Subcutaneous abdominal adipose tissue (tissue), 5 donors: Measurements from ENCODE around the gene ZHX3.

Source experiments
- H3K27ac ChIP-seq: one replicate; pipeline ENCODE4 v1.7.0; 2013; ENCODE audit warnings: low read depth, mild to moderate bottlenecking, inconsistent platforms, low read length, moderate library complexity
- H3K27me3 ChIP-seq, 5 donors: one replicate each; pipeline ENCODE4 v1.7.0; 2013; ENCODE audit warnings: low read length in 5 of 5, inconsistent platforms in 1 of 5; ENCODE audit not compliant: control insufficient read depth in 5 of 5, insufficient read depth in 4 of 5
- H3K36me3 ChIP-seq, 5 donors: one replicate each; pipeline ENCODE4 v1.7.0; 2013; ENCODE audit warnings: low read length in 5 of 5; ENCODE audit not compliant: control insufficient read depth in 5 of 5, insufficient read depth in 5 of 5
- H3K4me1 ChIP-seq, 5 donors: one replicate each; pipeline ENCODE4 v1.7.0; 2013; ENCODE audit warnings: low read length in 5 of 5, mild to moderate bottlenecking in 3 of 5, moderate library complexity in 1 of 5; ENCODE audit not compliant: control insufficient read depth in 5 of 5, insufficient read depth in 5 of 5
- H3K4me3 ChIP-seq, 5 donors: one replicate each; pipeline ENCODE4 v1.7.0; 2013; ENCODE audit warnings: low read length in 5 of 5, low read depth in 1 of 5
- H3K9ac ChIP-seq, 5 donors: one replicate each; pipeline ENCODE4 v1.7.0; 2013; ENCODE audit warnings: low read length in 5 of 5, mild to moderate bottlenecking in 4 of 5, moderate library complexity in 3 of 5
- H3K9me3 ChIP-seq, 5 donors: one replicate each; pipeline ENCODE4 v1.7.0; 2013; ENCODE audit warnings: low read length in 5 of 5; ENCODE audit not compliant: control insufficient read depth in 5 of 5
- donor health status: healthy.
- donor health status: healthy.
- donor health status: healthy.
- donor health status: healthy.
- donor health status: healthy.

Gene ZHX3

DNA sequence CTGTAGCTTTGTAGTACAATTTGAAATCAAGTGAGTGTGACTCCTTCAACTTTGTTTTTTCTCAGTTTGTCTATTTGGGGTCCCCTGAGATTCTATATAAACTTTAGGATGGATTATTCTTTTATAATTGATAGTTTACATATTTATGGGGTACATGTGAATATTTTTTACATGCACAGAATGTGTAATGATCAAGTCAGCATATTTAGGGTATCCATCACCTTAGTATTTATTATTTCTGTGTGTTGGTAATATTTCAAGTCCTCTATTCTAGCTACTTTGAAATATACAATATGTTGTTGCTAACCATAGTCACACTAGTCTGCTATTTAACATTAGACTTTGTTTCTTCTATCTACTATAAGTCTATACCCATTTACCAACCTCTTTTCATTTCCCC lies 129.9 kb downstream of the ZHX3 start:
- peaks cover 0 to 6% (median 0%) of the 10 kb centered on the region in 5 donors for H3K9me3 ChIP-seq
- no peaks in the 10 kb centered on the region for H3K27me3 ChIP-seq
- no peak overlapping the region for H3K27ac ChIP-seq
- H3K4me1 ChIP-seq = no peaks in the 10 kb centered on the region
- H3K9ac ChIP-seq = no peak overlapping the region
- H3K36me3 ChIP-seq = peaks cover 0 to 34% (median 21%) of the 10 kb centered on the region in 5 donors
- H3K4me3 ChIP-seq = no peak overlapping the region

DNA sequence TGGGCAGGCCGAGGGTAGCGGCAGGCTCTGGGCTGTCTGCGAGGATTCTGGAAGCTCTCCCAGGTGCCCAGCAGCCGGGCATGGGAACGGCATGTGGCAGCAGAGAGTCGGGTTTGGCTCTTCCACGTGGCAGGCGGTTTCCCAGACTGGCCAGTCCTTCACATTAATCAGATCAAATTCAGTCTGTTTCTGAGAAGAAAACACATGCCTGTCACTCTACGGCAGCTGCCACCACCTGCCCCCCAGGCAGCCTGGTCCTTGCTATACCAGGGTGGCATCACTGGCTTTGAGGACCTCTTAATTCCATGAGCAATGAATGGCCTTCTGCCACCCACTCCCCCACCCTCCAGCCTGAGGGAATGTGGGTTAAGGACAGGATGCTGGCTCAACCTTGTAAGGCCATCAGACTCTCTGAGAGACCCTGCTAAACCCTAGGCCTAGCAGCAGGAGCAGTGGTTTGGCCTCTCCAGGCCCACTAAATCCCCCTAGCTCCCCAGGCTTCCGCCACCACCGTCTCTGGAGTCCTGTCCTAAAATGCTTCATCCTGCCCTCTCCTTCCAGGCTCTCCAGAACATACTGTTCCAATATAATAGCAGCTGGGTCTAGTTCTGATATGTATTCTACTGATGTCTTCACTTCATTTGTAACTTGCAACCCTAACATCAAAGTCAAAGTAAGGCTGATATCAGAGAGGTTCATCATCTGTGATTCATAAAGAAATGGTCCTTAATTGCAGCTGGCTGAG lies 132.3 kb downstream of the ZHX3 start:
- Histone ChIP-seq H3K4me3 (no peak overlapping the region), H3K9me3 (peaks cover 0 to 2% (median 0%) of the 10 kb centered on the region in 5 donors), H3K9ac (no peak overlapping the region), H3K4me1 (no peaks in the 10 kb centered on the region), H3K27ac (no peak overlapping the region), H3K27me3 (no peaks in the 10 kb centered on the region), H3K36me3 (peaks cover 0 to 36% (median 34%) of the 10 kb centered on the region in 5 donors)

DNA sequence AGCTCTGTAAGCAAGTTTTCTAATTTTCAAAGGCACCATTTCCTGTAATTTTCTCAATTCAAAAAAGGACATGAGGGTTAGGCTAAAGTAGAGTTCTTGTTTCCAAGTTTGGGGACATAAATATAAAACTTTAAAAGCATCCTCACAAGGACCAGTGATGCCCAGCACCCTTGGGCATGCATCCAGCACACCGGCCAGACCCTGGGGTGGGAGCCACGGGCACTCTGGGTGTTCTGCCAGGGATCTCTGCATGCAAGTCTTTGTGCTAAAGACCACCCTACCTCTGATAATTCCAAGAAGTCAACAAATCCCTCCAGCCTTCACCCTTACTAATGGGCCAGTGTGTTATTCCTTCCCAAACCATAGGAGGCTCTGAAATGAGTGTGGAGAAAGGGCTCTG lies 133.7 kb downstream of the ZHX3 start:
- Histone ChIP-seq H3K27ac (no peak overlapping the region), H3K36me3 (peaks cover 0 to 36% (median 34%) of the 10 kb centered on the region in 5 donors), H3K27me3 (no peaks in the 10 kb centered on the region), H3K9ac (no peak overlapping the region), H3K4me3 (no peak overlapping the region), H3K9me3 (no peaks in the 10 kb centered on the region), H3K4me1 (peaks cover 0 to 5% (median 0%) of the 10 kb centered on the region in 5 donors)

DNA sequence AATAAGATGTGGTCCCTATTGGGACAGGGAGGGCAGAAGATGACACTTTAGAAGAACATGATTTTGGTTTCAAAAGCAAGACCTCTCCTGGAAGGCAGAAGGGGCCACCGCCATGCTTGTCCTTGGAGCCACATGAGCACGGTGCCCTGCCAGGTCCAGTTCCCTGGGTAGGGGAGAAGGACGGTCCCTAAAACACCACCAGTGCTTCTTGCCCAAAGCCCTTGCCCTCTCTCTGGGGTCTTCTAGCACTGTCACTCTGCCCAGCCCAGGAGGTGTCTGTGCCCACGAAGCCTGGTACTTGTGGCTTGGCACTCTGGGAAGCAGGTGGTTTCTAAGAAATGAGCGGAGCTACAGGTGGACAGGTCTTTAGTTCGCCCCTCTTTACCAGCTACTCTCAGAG lies 134.1 kb downstream of the ZHX3 start:
- no peak overlapping the region for H3K4me3 ChIP-seq
- no peaks in the 10 kb centered on the region for H3K9me3 ChIP-seq
- no peak overlapping the region for H3K9ac ChIP-seq
- H3K27me3 ChIP-seq = no peaks in the 10 kb centered on the region
- H3K4me1 ChIP-seq = peaks cover 0 to 7% (median 0%) of the 10 kb centered on the region in 5 donors
- H3K27ac ChIP-seq = no peak overlapping the region
- H3K36me3 ChIP-seq = peaks cover 0 to 38% (median 34%) of the 10 kb centered on the region in 5 donors

DNA sequence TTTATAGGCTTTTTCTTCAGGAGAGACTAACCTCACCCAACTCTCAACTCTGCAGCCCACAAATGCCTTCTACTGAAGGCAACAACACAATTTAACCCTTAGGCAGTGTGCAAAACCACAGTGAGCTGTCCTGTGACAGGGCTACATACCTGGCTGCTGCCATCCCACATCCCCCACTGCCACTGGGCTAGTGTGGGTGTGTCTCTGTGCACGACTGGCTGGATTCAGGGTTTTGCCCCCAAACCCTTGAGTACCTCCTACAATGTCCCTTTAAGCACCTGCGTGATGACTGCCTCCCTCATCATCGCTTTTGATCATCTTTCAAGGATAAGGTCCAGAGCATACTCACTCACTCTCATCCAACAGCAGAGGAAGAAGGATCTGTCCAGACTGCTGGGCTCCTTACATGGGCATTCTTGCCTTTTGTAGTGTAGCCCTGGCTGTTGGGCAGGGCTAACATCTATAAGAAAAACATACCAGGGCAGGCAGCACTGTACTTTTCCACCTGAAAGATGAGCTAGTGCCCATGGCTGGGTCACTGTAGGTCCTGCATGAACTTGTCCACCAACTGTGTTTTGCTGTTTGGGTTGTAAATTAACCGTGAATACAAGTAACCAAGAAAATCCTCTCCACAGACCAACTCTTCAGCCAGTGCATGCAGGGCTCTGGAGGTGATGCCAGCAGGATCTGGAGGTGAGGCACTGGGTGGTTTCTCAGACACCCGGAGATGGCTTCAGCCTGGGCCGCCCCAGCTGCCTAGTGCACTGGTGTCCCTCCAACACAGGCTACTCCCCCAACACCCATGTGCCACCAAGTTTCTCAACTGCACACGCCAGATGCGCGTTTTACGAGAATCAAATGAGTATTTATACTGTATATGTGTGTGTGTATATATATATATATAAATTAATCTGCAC lies 135.0 kb downstream of the ZHX3 start:
- no peak overlapping the region for H3K4me3 ChIP-seq
- peaks cover 0 to 38% (median 35%) of the 10 kb centered on the region in 5 donors for H3K36me3 ChIP-seq
- no peak overlapping the region for H3K27ac ChIP-seq

DNA sequence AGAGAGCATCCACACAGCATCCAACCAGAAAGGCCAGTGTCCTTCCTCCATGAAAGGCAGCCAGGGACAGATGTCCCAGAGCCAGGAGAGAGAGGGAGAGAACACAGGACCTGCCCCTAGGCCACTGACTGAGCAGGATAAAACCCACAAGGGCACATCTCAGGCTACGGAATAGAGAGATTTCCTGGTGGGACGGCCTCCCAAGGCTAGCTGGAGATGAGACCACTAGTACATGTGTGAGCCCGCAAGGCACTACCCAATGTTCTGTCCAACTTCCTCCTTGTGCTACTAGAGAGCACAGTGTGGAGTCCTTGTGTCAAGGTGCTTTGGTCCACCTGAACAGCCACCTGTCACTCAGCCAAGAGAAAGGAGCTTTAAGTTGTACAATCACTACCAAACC lies 136.0 kb downstream of the ZHX3 start:
- H3K27ac ChIP-seq = no peak overlapping the region
- H3K27me3 ChIP-seq = no peaks in the 10 kb centered on the region
- peaks cover 0 to 47% (median 42%) of the 10 kb centered on the region in 5 donors for H3K36me3 ChIP-seq
- H3K9ac ChIP-seq = no peak overlapping the region
- no peaks in the 10 kb centered on the region for H3K9me3 ChIP-seq
- H3K4me1 ChIP-seq = peaks cover 0 to 15% (median 5%) of the 10 kb centered on the region in 5 donors
- no peak overlapping the region for H3K4me3 ChIP-seq

More for the DNA sequence above, 135.0 kb downstream of the ZHX3 start:
- Histone ChIP-seq H3K9me3 (no peaks in the 10 kb centered on the region), H3K9ac (no peak overlapping the region), H3K4me1 (peaks cover 0 to 12% (median 2%) of the 10 kb centered on the region in 5 donors), H3K27me3 (no peaks in the 10 kb centered on the region)

DNA sequence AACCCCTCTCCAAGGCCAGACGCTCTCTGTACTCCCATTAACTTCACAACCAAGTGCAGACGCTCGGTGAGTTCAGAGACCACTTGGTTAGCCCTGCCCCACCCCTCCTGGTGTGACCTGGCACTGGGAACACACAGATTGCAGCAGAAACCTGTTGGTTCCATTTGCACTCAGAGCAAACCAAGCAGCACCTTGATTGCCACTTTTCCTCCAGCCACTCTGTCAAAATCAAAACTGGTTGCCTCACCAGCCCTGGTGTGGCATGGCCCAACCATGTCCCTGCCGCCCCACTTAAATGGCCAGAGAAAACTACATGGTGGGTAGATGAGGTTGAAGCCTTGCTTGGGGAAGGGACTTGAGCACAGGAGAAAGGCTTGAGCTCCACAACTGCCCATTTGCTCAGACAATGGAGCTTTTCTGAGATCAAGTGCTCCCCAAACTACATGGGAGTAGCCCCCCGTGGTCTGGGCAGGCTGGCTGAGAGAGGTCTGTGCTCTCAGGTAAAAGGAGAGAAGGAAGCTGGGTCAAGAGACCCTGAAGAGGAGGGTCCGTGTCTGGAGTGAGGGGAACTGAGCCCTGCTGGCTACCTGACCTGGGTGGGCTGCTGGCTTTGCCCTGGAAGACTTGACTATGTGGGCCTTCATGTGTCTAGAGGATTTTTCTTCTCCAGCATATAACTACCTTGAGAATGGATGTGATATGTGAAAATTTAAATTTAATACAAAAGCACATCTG lies 136.8 kb downstream of the ZHX3 start:
- no peak overlapping the region for H3K4me3 ChIP-seq
- H3K9ac ChIP-seq = no peak overlapping the region
- H3K36me3 ChIP-seq = peaks cover 0 to 55% (median 44%) of the 10 kb centered on the region in 5 donors
- no peak overlapping the region for H3K27ac ChIP-seq
- H3K9me3 ChIP-seq = no peaks in the 10 kb centered on the region
- H3K27me3 ChIP-seq = no peaks in the 10 kb centered on the region
- H3K4me1 ChIP-seq = peaks cover 0 to 15% (median 5%) of the 10 kb centered on the region in 5 donors

DNA sequence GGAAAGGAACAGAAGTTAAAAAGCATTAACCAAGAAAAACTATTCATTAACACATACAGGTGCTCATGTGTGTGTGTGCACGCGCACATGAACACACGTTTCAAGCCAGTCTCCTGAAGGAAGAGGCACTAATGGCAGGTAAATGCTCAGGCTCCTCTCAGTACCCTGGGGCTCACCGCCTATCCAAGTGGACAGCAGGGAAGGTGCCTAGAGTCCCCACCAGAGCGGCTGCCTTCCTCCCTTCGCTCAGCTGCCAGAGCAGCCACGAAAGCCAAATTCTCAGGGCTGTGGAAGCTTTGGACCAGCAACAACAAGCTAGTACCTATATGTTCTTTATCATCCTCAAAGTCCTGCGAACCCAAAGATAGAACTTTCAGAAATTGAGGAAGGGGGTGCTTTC lies 137.6 kb downstream of the ZHX3 start:
- peaks cover 0 to 59% (median 45%) of the 10 kb centered on the region in 5 donors for H3K36me3 ChIP-seq
- no peaks in the 10 kb centered on the region for H3K27me3 ChIP-seq
- H3K27ac ChIP-seq = no peak overlapping the region
- H3K9me3 ChIP-seq = no peaks in the 10 kb centered on the region
- H3K4me3 ChIP-seq = no peak overlapping the region
- peaks cover 0 to 15% (median 5%) of the 10 kb centered on the region in 5 donors for H3K4me1 ChIP-seq
- no peak overlapping the region for H3K9ac ChIP-seq

DNA sequence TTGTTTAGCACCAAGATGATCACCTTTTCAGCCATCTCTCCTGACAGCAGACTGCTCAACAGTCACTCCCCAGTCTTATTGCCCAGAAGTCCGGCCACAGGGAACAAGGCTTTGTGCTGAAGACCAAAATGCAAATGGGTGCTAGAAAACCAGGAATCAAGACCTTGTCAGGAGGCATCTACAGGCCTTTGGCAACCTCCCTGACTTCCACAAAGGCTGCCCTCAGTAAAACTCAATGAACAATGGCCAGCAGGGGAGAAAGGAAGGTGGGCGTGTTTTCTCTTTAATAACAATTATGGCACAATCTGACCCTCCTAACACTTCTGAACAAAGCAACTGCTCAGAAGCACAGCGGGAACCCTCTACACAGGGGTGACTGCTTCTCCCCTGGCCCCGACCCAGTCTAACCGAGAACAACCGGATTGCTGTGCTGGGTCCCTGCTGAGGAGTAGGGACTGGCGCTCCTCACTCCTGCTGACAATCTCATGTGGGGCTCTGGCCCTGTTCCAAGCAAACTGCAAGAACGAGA lies 138.6 kb downstream of the ZHX3 start:
- Histone ChIP-seq H3K9ac (peak overlapping the region in 1 of 5 donors; percentile 5), H3K27ac (no peak overlapping the region), H3K36me3 (peaks cover 0 to 59% (median 45%) of the 10 kb centered on the region in 5 donors)

More for the DNA sequence above, 138.6 kb downstream of the ZHX3 start:
- no peak overlapping the region for H3K4me3 ChIP-seq
- H3K9me3 ChIP-seq = no peaks in the 10 kb centered on the region
- H3K4me1 ChIP-seq = peaks cover 0 to 15% (median 5%) of the 10 kb centered on the region in 5 donors
- no peaks in the 10 kb centered on the region for H3K27me3 ChIP-seq
